SK-N-SH (cell line): ENCODE data around the gene UNC13D. TPM values are rescaled to one million over a fixed set of nuclear protein-coding genes. Genes with fewer than 3 reads are reported as not detected.
A peak's percentile ranks its signal among the peaks of the same experiment; 100 is the strongest.

ENCODE experiments used
- ELF1 ChIP-seq: IDR thresholded peaks from 2 replicates; pipeline ENCODE4 v1.4.0; 2012
- EP300 ChIP-seq, 2 experiments: IDR thresholded peaks; 2 replicates each; pipeline versions ENCODE4 v1.4.0 to v1.6.1; 2012; ENCODE audit warnings: borderline replicate concordance in 1 of 2, low read depth in 1 of 2, low read length in 1 of 2
- FOXJ3 ChIP-seq: sonication (generic); formaldehyde crosslinking; IDR thresholded peaks from 2 replicates; pipeline ENCODE4 v1.5.1; 2020; ENCODE audit warnings: mild to moderate bottlenecking, missing genetic modification reagents
- GABPA ChIP-seq: IDR thresholded peaks from 2 replicates; pipeline ENCODE4 v1.4.0; 2012; ENCODE audit warnings: low read depth, mild to moderate bottlenecking
- GATA2 ChIP-seq: sonication (generic); formaldehyde crosslinking; IDR thresholded peaks from 2 replicates; pipeline ENCODE4 v1.5.0; 2020; ENCODE audit warnings: mild to moderate bottlenecking, missing genetic modification reagents
- IRF3 ChIP-seq: fragments of 150-350 bp; IDR thresholded peaks from 2 replicates; pipeline ENCODE4 v1.6.1; 2016; ENCODE audit warnings: mild to moderate bottlenecking, low read depth, low read length
- JUND ChIP-seq: IDR thresholded peaks from 2 replicates; pipeline ENCODE4 v1.4.0; 2012
- MAX ChIP-seq: IDR thresholded peaks from 2 replicates; pipeline ENCODE4 v1.4.0; 2012; ENCODE audit warnings: low read depth
- MXI1 ChIP-seq: IDR thresholded peaks from 2 replicates; pipeline ENCODE4 v1.6.1; 2012; ENCODE audit warnings: mild to moderate bottlenecking, low read depth, low read length, improper control_type of control experiment
- NFIC ChIP-seq: IDR thresholded peaks from 2 replicates; pipeline ENCODE4 v1.4.0; 2012; ENCODE audit warnings: borderline replicate concordance
- NRF1 ChIP-seq: IDR thresholded peaks from 2 replicates; pipeline ENCODE4 v1.6.1; 2012; ENCODE audit warnings: low read depth, mild to moderate bottlenecking, low read length
- PBX3 ChIP-seq: IDR thresholded peaks from 2 replicates; pipeline ENCODE4; 2012
- RAD21 ChIP-seq: IDR thresholded peaks from 2 replicates; pipeline ENCODE4 v1.6.1; 2012; ENCODE audit warnings: mild to moderate bottlenecking, low read length
- RCOR1 ChIP-seq: fragments of 150-350 bp; IDR thresholded peaks from 2 replicates; pipeline ENCODE4 v1.6.1; 2017; ENCODE audit warnings: antibody characterized with exemption, low read length
- RFX5 ChIP-seq: IDR thresholded peaks from 2 replicates; pipeline ENCODE4 v1.6.1; 2012; ENCODE audit warnings: mild to moderate bottlenecking, improper control_type of control experiment, low read length
- TCF12 ChIP-seq: IDR thresholded peaks from 2 replicates; pipeline ENCODE4 v1.4.0; 2012
- USF1 ChIP-seq: IDR thresholded peaks from 2 replicates; pipeline ENCODE4 v1.4.0; 2012; ENCODE audit warnings: low read depth, borderline replicate concordance
- USF2 ChIP-seq: fragments of 150-350 bp; IDR thresholded peaks from 2 replicates; pipeline ENCODE4 v1.6.1; 2017; ENCODE audit warnings: antibody characterized with exemption, low read length, low read depth, borderline replicate concordance
- YY1 ChIP-seq: IDR thresholded peaks from 2 replicates; pipeline ENCODE4 v1.4.0; 2012; ENCODE audit warnings: low read depth, mild to moderate bottlenecking
- ZBTB33 ChIP-seq: IDR thresholded peaks from 2 replicates; pipeline ENCODE4 v1.4.0; 2012; ENCODE audit warnings: low read depth, borderline replicate concordance
- polyA plus RNA-seq, 3 experiments: library from polyadenylated mRNA; depleted of rRNA; stranded (reverse); fragments of >200 nt; gene quantifications; 2 replicates each; pipeline ENCODE4 v1.2.3, GENCODE V29; 2012

Gene UNC13D
- polyA plus RNA-seq, 1 of the 3 experiments (the other 2 are of a cell fraction) = 0.99 TPM

GRCh38 chr17:75855310-75856061 is 11.3 kb upstream of the UNC13D start, which contains the start of gene WBP2 (continued):
- no peak for TF ChIP-seq GATA2 (CRISPR knock-in tag)
- TF ChIP-seq PBX3 = no peak; the same call in 1 of the 2 replicates
- TF ChIP-seq RCOR1 = peak; percentile 47; the same call in 1 of the 2 replicates
- TF ChIP-seq USF2 = peak; percentile 94
- no peak for TF ChIP-seq NFIC
- peak; percentile 44; the same call in 1 of the 2 replicates for TF ChIP-seq IRF3
- no peak; the same call in 1 of the 2 replicates for TF ChIP-seq RAD21
- peak; percentile 97 for TF ChIP-seq USF1
- no peak; the same call in 1 of the 2 replicates for TF ChIP-seq YY1
- no peak for TF ChIP-seq RFX5
- TF ChIP-seq JUND = no peak
- TF ChIP-seq ZBTB33 = no peak
- peak; percentile 64 for TF ChIP-seq MXI1
- peak; percentile 46; the same call in 1 of the 2 replicates for TF ChIP-seq TCF12
- TF ChIP-seq EP300 (IDR thresholded peaks at IDR 0.05; ENCODE audit: borderline replicate concordance in 1 of 2, low read depth in 1 of 2, low read length in 1 of 2) = no peak
- TF ChIP-seq ELF1 = peak; percentile 80
- TF ChIP-seq GABPA = peak; percentile 74
- TF ChIP-seq NRF1 = peak; percentile 81
- no peak; the same call in 1 of the 2 replicates for TF ChIP-seq MAX
- peak; percentile 50; the same call in 1 of the 2 replicates for TF ChIP-seq FOXJ3
